K562 (cell line): ENCODE results near the gene NLRP12. TPM values are rescaled to one million over a fixed set of nuclear protein-coding genes. Genes with fewer than 3 reads are reported as not detected.

Experiments used
- C11orf30 ChIP-seq: fragments of 450-650 bp; IDR thresholded peaks from 2 replicates; pipeline ENCODE4 v1.6.1; 2016; ENCODE audit warnings: low read depth, mild to moderate bottlenecking
- CAMTA2 ChIP-seq: fragments of 250-450 bp; sonication (Bioruptor Pico); conservative IDR thresholded peaks from 2 replicates; pipeline ENCODE4 v1.5.1; 2022
- DDX20 ChIP-seq: fragments of 450-650 bp; IDR thresholded peaks from 2 replicates; pipeline ENCODE4 v1.6.1; 2016; ENCODE audit warnings: missing genetic modification characterization, low read depth, mild to moderate bottlenecking, missing compliant biosample characterization, moderate library complexity
- EHMT2 ChIP-seq: fragments of 450-650 bp; IDR thresholded peaks from 2 replicates; pipeline ENCODE4 v1.6.1; 2018; ENCODE audit warnings: antibody characterized with exemption
- ETV5 ChIP-seq: sonication (generic); formaldehyde crosslinking; IDR thresholded peaks from 2 replicates; pipeline ENCODE4 v1.4.0; 2020; ENCODE audit warnings: low read depth, mild to moderate bottlenecking, missing genetic modification reagents
- MIER1 ChIP-seq: fragments of 450-650 bp; IDR thresholded peaks from 2 replicates; pipeline ENCODE4 v1.6.1; 2016; ENCODE audit warnings: antibody characterized with exemption, mild to moderate bottlenecking, low read depth
- POLR3A ChIP-seq: IDR thresholded peaks from 2 replicates; pipeline ENCODE4 v1.6.1; 2011; ENCODE audit warnings: borderline replicate concordance, mild to moderate bottlenecking, moderate library complexity; ENCODE audit not compliant: insufficient read length, insufficient read depth; ENCODE audit errors: extremely low read depth
- SIRT6 ChIP-seq: IDR thresholded peaks from one replicate; pipeline ENCODE4 v1.6.1; 2012; ENCODE audit warnings: low read depth, mild to moderate bottlenecking, control low read depth, inconsistent platforms, low read length, moderate library complexity
- TRIM24 ChIP-seq, 2 experiments: fragments of 450-650 bp; IDR thresholded peaks; 2 replicates each; pipeline ENCODE4 v1.6.1; 2016
- ZBTB49 ChIP-seq: sonication (generic); formaldehyde crosslinking; IDR thresholded peaks from 2 replicates; pipeline ENCODE4 v1.8.0; 2022; ENCODE audit warnings: missing genetic modification reagents, mild to moderate bottlenecking, borderline replicate concordance
- ZFX ChIP-seq: sonication (generic); formaldehyde crosslinking; IDR thresholded peaks from 2 replicates; pipeline ENCODE4 v1.8.0; 2022; ENCODE audit warnings: mild to moderate bottlenecking, missing genetic modification reagents, moderate library complexity
- ZKSCAN3 ChIP-seq: fragments of 250-450 bp; sonication (Bioruptor Pico); IDR thresholded peaks from 2 replicates; pipeline ENCODE4 v1.4.0; 2020
- ZKSCAN8 ChIP-seq: fragments of 200-800 bp; sonication (Bioruptor generic); IDR thresholded peaks from 2 replicates; pipeline ENCODE4 v1.6.1; 2016; ENCODE audit warnings: missing genetic modification characterization, missing compliant biosample characterization
- ZNF134 ChIP-seq: fragments of 250-450 bp; sonication (Bioruptor Pico); conservative IDR thresholded peaks from 2 replicates; pipeline ENCODE4 v1.4.0; 2020
- ZNF766 ChIP-seq: fragments of 200-800 bp; sonication (Bioruptor generic); conservative IDR thresholded peaks from 2 replicates; pipeline ENCODE4 v1.6.1; 2016; ENCODE audit warnings: missing genetic modification characterization, missing compliant biosample characterization
- ZNF778 ChIP-seq: fragments of 450-650 bp; formaldehyde crosslinking; IDR thresholded peaks from 2 replicates; pipeline ENCODE4 v1.4.0; 2020; ENCODE audit warnings: mild to moderate bottlenecking, moderate library complexity
- polyA plus RNA-seq, 8 experiments: library from polyadenylated mRNA; depleted of rRNA in 4 of 8; stranded (reverse) in 5 of 8; unstranded in 3 of 8; fragments of >200 nt; fragmentation: Nextera tagmentation in 2 of 8; fragmentation: Illumina TruSeq in 1 of 8; extraction: Ambion mirVana in 2 of 8; extraction: Trizol in 1 of 8; gene quantifications; 2 replicates each; pipeline versions ENCODE4 v1.2.1 to v1.2.3, GENCODE V29; 2011 to 2014; ENCODE audit warnings: inconsistent platforms in 1 of 8, missing spikeins in 1 of 8
- total RNA-seq, 7 experiments: library from RNA; depleted of rRNA in 6 of 7; stranded (reverse); fragments of >200 nt in 6 of 7; fragmentation: Illumina TruSeq in 2 of 7; extraction: Trizol in 2 of 7; gene quantifications; 2 replicates each; pipeline versions ENCODE4 v1.2.1 to v1.2.3, GENCODE V29; 2011 to 2021; ENCODE audit warnings: low replicate concordance in 1 of 7
- TF ChIP-seq, protein P1 (sequence below): IDR thresholded peaks from 2 replicates; pipeline ENCODE4 v1.6.1; 2011; ENCODE audit warnings: borderline replicate concordance, low read depth, mild to moderate bottlenecking, moderate library complexity, low read length; ENCODE audit not compliant: insufficient read depth, poor library complexity, severe bottlenecking
- TF ChIP-seq, protein P2 (sequence below): fragments of 450-650 bp; formaldehyde crosslinking; IDR thresholded peaks from 2 replicates; pipeline ENCODE4 v1.4.0; 2020; ENCODE audit warnings: mild to moderate bottlenecking
- TF ChIP-seq, protein P3 (sequence below): sonication (generic); formaldehyde crosslinking; IDR thresholded peaks from 2 replicates; pipeline ENCODE4 v1.8.0; 2022; ENCODE audit warnings: missing genetic modification reagents, mild to moderate bottlenecking, borderline replicate concordance

The NLRP12 gene
- total and polyA plus RNA-seq, 9 of the 15 experiments (the other 6 are each of a cell fraction or from before 2014, with no cell fraction given), result not detected

DNA sequence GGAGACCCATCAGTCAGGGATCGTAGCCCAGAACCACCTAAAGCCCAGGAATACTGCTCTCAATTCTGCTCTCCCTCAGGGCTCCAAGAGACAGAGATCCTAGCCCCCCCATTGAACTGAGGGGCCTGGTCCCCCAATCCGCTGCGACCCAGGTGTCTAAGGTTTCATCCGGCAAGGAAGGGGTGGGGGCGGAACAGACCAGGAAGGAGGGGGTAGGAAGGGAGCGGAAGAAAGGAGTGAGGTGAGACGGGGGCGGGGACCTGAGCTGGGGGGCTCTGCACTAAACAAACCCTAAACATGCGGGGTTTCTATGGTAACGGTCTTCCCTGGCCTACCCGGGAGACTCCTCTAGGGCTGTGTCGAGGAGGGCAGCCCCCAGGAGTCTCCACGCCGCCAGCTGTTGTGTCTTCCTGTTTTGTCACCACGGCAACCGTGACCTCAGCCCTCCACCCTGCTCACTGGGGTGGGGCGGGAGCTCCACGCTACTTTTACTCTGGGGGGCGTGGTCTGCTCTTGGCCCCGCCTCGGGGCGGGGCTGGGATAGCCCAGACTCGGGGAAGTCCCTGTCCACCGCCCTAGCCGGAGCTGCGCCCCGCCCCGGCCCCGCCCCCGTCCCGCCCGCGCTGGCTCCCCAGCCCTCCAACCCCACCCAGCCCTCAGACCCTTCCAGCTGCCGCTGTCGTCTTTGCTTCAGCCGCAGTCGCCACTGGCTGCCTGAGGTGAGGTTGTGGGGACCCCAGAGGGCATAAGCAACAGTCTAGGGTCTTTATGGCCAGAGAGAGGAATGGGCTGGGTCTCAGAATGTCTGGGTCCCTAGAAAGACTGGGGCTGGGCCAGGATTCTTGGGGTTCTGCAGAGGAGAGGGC is 43.3 kb upstream of the NLRP12 start, which contains the start of gene MYADM (continued):
- TF ChIP-seq, protein P1, sequence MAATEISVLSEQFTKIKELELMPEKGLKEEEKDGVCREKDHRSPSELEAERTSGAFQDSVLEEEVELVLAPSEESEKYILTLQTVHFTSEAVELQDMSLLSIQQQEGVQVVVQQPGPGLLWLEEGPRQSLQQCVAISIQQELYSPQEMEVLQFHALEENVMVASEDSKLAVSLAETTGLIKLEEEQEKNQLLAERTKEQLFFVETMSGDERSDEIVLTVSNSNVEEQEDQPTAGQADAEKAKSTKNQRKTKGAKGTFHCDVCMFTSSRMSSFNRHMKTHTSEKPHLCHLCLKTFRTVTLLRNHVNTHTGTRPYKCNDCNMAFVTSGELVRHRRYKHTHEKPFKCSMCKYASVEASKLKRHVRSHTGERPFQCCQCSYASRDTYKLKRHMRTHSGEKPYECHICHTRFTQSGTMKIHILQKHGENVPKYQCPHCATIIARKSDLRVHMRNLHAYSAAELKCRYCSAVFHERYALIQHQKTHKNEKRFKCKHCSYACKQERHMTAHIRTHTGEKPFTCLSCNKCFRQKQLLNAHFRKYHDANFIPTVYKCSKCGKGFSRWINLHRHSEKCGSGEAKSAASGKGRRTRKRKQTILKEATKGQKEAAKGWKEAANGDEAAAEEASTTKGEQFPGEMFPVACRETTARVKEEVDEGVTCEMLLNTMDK, result no peak
- TF ChIP-seq, protein P2, sequence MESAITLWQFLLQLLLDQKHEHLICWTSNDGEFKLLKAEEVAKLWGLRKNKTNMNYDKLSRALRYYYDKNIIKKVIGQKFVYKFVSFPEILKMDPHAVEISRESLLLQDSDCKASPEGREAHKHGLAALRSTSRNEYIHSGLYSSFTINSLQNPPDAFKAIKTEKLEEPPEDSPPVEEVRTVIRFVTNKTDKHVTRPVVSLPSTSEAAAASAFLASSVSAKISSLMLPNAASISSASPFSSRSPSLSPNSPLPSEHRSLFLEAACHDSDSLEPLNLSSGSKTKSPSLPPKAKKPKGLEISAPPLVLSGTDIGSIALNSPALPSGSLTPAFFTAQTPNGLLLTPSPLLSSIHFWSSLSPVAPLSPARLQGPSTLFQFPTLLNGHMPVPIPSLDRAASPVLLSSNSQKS (CRISPR knock-in tag), result no peak
- TF ChIP-seq ZBTB49 (CRISPR knock-in tag), result no peak
- no peak for TF ChIP-seq ZNF766 (CRISPR knock-in tag)
- TF ChIP-seq MIER1, result no peak
- TF ChIP-seq TRIM24 (IDR thresholded peaks at IDR 0.05), result no peak
- no peak for TF ChIP-seq CAMTA2 (CRISPR knock-in tag)
- peak; percentile 54 for TF ChIP-seq ZFX (CRISPR knock-in tag)
- TF ChIP-seq, protein P3, sequence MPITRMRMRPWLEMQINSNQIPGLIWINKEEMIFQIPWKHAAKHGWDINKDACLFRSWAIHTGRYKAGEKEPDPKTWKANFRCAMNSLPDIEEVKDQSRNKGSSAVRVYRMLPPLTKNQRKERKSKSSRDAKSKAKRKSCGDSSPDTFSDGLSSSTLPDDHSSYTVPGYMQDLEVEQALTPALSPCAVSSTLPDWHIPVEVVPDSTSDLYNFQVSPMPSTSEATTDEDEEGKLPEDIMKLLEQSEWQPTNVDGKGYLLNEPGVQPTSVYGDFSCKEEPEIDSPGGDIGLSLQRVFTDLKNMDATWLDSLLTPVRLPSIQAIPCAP (CRISPR knock-in tag), result no peak
- TF ChIP-seq EHMT2, result no peak
- TF ChIP-seq DDX20, result no peak
- no peak for TF ChIP-seq ZNF134
- TF ChIP-seq C11orf30, result no peak
- no peak for TF ChIP-seq SIRT6
- TF ChIP-seq POLR3A, result no peak
- no peak for TF ChIP-seq ZKSCAN8 (CRISPR knock-in tag)
- TF ChIP-seq ETV5 (CRISPR knock-in tag), result 0 out of 2 replicates have a peak, but pooled peaks have one; percentile 45
- no peak for TF ChIP-seq ZNF778
- TF ChIP-seq ZKSCAN3 (CRISPR knock-in tag), result no peak
